IPS DF 4.7 (cell line): Measurements from ENCODE around the gene WTAP.

ENCODE experiments used
- DNase-seq: peaks from one replicate; pipeline ENCODE4 v3.0.0-alpha.2; 2013; ENCODE audit warnings: low spot score; ENCODE audit errors: extremely low read depth

The WTAP gene

DNA sequence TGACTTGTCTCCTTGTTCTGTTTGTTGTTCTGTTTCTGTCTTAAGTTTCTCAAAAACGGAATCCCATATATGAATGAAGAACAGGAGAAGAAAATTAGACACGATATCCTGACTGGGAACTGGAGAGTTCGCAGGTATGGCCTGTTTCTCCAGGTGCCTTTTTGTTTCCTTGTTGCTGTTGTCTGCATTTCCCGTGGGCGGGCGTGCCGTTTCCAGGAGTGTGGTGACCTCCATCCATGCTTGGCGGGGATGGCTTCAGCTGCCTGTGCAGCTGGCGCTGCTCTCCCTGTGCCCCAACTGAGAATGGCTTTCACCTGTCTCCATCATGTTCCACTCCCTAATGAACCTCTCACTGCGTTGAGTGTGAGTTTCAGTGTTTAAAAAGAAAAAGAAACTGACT is 77.2 kb downstream of the WTAP start:
- no peak for DNase-seq

DNA sequence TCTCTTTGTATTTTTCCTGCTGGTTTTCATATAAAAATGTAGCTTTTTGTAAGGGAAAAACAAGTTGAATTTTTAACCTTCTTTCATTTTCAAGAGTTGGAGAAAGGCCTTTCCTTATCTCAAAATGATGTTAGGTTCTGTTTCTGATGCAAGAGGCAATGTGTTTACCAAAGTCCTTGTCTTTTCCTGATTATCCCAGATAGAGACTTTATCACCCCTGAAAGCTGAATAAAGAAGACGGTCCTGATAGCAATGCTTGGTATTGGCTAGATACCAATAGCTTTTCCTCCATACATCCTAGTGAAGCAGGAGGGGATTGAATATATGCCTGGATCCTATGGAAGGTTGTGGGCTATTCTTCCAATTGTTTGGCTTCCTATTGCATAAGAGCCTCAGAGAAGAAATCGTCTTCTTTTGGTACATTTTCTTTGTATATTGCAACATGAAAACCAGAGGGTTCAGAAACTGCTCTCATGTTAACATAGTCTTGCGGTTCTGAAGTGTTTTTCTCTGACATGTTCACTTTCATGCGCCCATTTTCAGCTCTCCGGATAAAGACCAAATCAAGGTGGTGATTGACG is 78.2 kb downstream of the WTAP start:
- no peak for DNase-seq
